ELF-1 (cell line): ENCODE data around the gene TOP3A.
A peak's percentile ranks its signal among the peaks of the same experiment; 100 is the strongest.

Experiments used
- DNase-seq: peaks from one replicate; pipeline ENCODE4 v3.0.0-alpha.2; 2016; ENCODE audit warnings: low read depth, low spot score

TOP3A gene

GRCh38 chr17:18233803-18234518 is 80.8 kb downstream of the TOP3A start:
- no peak for DNase-seq

- DNase-seq: peak; percentile 57
These were observed 83.6 kb downstream of the TOP3A start for GRCh38 chr17:18231164-18231563.

GRCh38 chr17:18230288-18231141 is 84.3 kb downstream of the TOP3A start:
- no peak for DNase-seq

- no peak for DNase-seq
These were observed 85.0 kb downstream of the TOP3A start for GRCh38 chr17:18229771-18230170.

GRCh38 chr17:18229254-18229653 is 85.5 kb downstream of the TOP3A start:
- no peak for DNase-seq

GRCh38 chr17:18228176-18228682 is 86.6 kb downstream of the TOP3A start:
- no peak for DNase-seq

GRCh38 chr17:18227635-18228034 is 87.2 kb downstream of the TOP3A start:
- no peak for DNase-seq

- no peak for DNase-seq
These were observed 88.4 kb downstream of the TOP3A start for GRCh38 chr17:18226284-18226945.

- DNase-seq: peak; percentile 27
These were observed 89.0 kb downstream of the TOP3A start for GRCh38 chr17:18225642-18226283.

GRCh38 chr17:18225121-18225641 is 89.6 kb downstream of the TOP3A start, which contains the start of gene LLGL1:
TSS of gene LLGL1 (plus strand) at chr17:18225635. CDS start at chr17:18225683, 48 bp downstream.
- DNase-seq: peak; percentile 96

- DNase-seq: peak; percentile 98
These were observed 90.2 kb downstream of the TOP3A start for GRCh38 chr17:18224387-18225120.

- no peak for DNase-seq
These were observed 90.8 kb downstream of the TOP3A start for GRCh38 chr17:18224053-18224386.
